K562 (cell line): ENCODE data around the gene UBE2S. TPM values are rescaled to one million over a fixed set of nuclear protein-coding genes. Genes with fewer than 3 reads are reported as not detected.

Source experiments
- ARID4B ChIP-seq: sonication (generic); formaldehyde crosslinking; IDR thresholded peaks from 2 replicates; pipeline ENCODE4 v1.8.0; 2022; ENCODE audit warnings: mild to moderate bottlenecking, missing genetic modification reagents
- CC2D1A ChIP-seq: fragments of 450-650 bp; IDR thresholded peaks from 2 replicates; pipeline ENCODE4 v1.6.1; 2017; ENCODE audit warnings: mild to moderate bottlenecking
- ERF ChIP-seq: fragments of 450-650 bp; formaldehyde crosslinking; IDR thresholded peaks from 2 replicates; pipeline ENCODE4 v1.4.0; 2020; ENCODE audit warnings: mild to moderate bottlenecking, mixed read lengths
- JUND ChIP-seq, 2 experiments: IDR thresholded peaks; 2 replicates in 1 of 2; 3 replicates in 1 of 2; pipeline ENCODE4 v1.6.1; 2011; ENCODE audit warnings: borderline replicate concordance in 2 of 2, low read depth in 2 of 2, low read length in 2 of 2, improper control_type of control experiment in 1 of 2, missing biosample characterization in 1 of 2, missing genetic modification characterization in 1 of 2, missing genetic modification reagents in 1 of 2
- KLF16 ChIP-seq: IDR thresholded peaks from 2 replicates; pipeline ENCODE4 v1.6.1; 2016; ENCODE audit warnings: antibody characterized with exemption
- NELFE ChIP-seq: IDR thresholded peaks from 2 replicates; pipeline ENCODE4 v1.6.1; 2011; ENCODE audit warnings: mild to moderate bottlenecking; ENCODE audit not compliant: insufficient read depth, insufficient read length
- POU5F1 ChIP-seq: fragments of 150-350 bp; IDR thresholded peaks from 2 replicates; pipeline ENCODE4 v1.6.1; 2014; ENCODE audit warnings: borderline replicate concordance, low read length, low read depth, mild to moderate bottlenecking; ENCODE audit not compliant: partially characterized antibody
- RBM25 ChIP-seq: fragments of 200-400 bp; formaldehyde crosslinking; IDR thresholded peaks from 2 replicates; pipeline ENCODE4 v1.6.1; 2018; ENCODE audit warnings: low read length, low read depth, moderate library complexity; ENCODE audit not compliant: severe bottlenecking
- REST ChIP-seq, 2 experiments: fragments of 450-650 bp; formaldehyde crosslinking in 1 of 2; IDR thresholded peaks; 2 replicates each; pipeline versions ENCODE4 v1.4.0 to v1.6.1; 2014 to 2020; ENCODE audit warnings: mild to moderate bottlenecking in 2 of 2, borderline replicate concordance in 1 of 2, low read depth in 1 of 2
- SMC3 ChIP-seq: conservative IDR thresholded peaks from 2 replicates; pipeline ENCODE4 v1.6.1; 2011; ENCODE audit warnings: low read depth, low read length, improper control_type of control experiment; ENCODE audit not compliant: insufficient read depth
- SNIP1 ChIP-seq: fragments of 450-650 bp; IDR thresholded peaks from 2 replicates; pipeline ENCODE4 v1.7.1; 2017; ENCODE audit warnings: low read depth, mild to moderate bottlenecking
- SOX6 ChIP-seq: fragments of 450-650 bp; IDR thresholded peaks from 2 replicates; pipeline ENCODE4 v1.6.1; 2014; ENCODE audit warnings: mild to moderate bottlenecking
- ZNF274 ChIP-seq: IDR thresholded peaks from 2 replicates; pipeline ENCODE4 v1.6.1; 2011; ENCODE audit warnings: low read depth, mild to moderate bottlenecking, low read length, moderate library complexity, borderline replicate concordance
- polyA plus RNA-seq, 8 experiments: library from polyadenylated mRNA; depleted of rRNA in 4 of 8; stranded (reverse) in 5 of 8; unstranded in 3 of 8; fragments of >200 nt; fragmentation: Nextera tagmentation in 2 of 8; fragmentation: Illumina TruSeq in 1 of 8; extraction: Ambion mirVana in 2 of 8; extraction: Trizol in 1 of 8; gene quantifications; 2 replicates each; pipeline versions ENCODE4 v1.2.1 to v1.2.3, GENCODE V29; 2011 to 2014; ENCODE audit warnings: inconsistent platforms in 1 of 8, missing spikeins in 1 of 8
- total RNA-seq, 7 experiments: library from RNA; depleted of rRNA in 6 of 7; stranded (reverse); fragments of >200 nt in 6 of 7; fragmentation: Illumina TruSeq in 2 of 7; extraction: Trizol in 2 of 7; gene quantifications; 2 replicates each; pipeline versions ENCODE4 v1.2.1 to v1.2.3, GENCODE V29; 2011 to 2021; ENCODE audit warnings: low replicate concordance in 1 of 7

UBE2S gene
- total and polyA plus RNA-seq, 9 of the 15 experiments (the other 6 are each of a cell fraction or from before 2014, with no cell fraction given): 1.5 to 1,305 (median 157) TPM

GRCh38 chr19:55418185-55418584 lies 10.6 kb upstream of the UBE2S start (continued):
- TF ChIP-seq ARID4B (peak; percentile 51; the same call in 1 of the 2 replicates), SOX6 (0 out of 2 replicates have a peak, but pooled peaks have one; percentile 19), CC2D1A (peak; percentile 35; the same call in 1 of the 2 replicates), POU5F1 (peak; percentile 27), REST (IDR thresholded peaks at IDR 0.05; ENCODE audit: borderline replicate concordance) (peak; percentile 83), REST (CRISPR knock-in tag; IDR thresholded peaks at IDR 0.05; ENCODE audit: low read depth) (no peak), NELFE (no peak), ERF (no peak), KLF16 (peak; percentile 39; the same call in 1 of the 2 replicates), JUND (IDR thresholded peaks at IDR 0.05; ENCODE audit: borderline replicate concordance, low read depth, low read length) (0 out of 2 replicates have a peak, but pooled peaks have one; percentile 13), JUND (tag; IDR thresholded peaks at IDR 0.05; ENCODE audit: borderline replicate concordance, low read depth, low read length) (no peak; the same call in 2 of the 3 replicates), SMC3 (peak; percentile 88), RBM25 (no peak), ZNF274 (no peak), SNIP1 (no peak)
